ENCODE data around the gene PTPRM. TPM values are rescaled to one million over a fixed set of nuclear protein-coding genes. Genes with fewer than 3 reads are reported as not detected.

The PTPRM gene
- total and polyA plus RNA-seq, 5 donors from 2014 or later, result 1.1 to 4.6 (median 3.6) TPM

GRCh38 chr18:8361941-8362471 is 794.9 kb downstream of the PTPRM start:
- Mint-ChIP-seq H3K4me1 (peaks cover 0 to 2% (median 0%) of the 10 kb centered on the region in 4 donors), H3K27ac (no peak overlapping the region), H3K9me3 (peaks cover 0 to 3% (median 0%) of the 10 kb centered on the region in 7 donors), H3K4me3 (no peak overlapping the region), H3K27me3 (peaks cover 15% of the 10 kb centered on the region), H3K36me3 (no peaks in the 10 kb centered on the region)
- H3K4me1 ChIP-seq (ENCODE audit: control insufficient read depth, insufficient read depth, low read length, poor library complexity, severe bottlenecking), result no peaks in the 10 kb centered on the region
- no peak overlapping the region for H3K27ac ChIP-seq (ENCODE audit: insufficient read depth, low read length, poor library complexity, severe bottlenecking)
- ATAC-seq (ENCODE audit: low read depth in 2 of 2) (no peak), DNase-seq (no peak)
- no peak overlapping the region for H3K4me3 ChIP-seq (ENCODE audit: low read depth, low read length)
- H3K9me3 ChIP-seq (ENCODE audit: control insufficient read depth in 2 of 2, low read length in 2 of 2), result no peaks in the 10 kb centered on the region
- no peaks in the 10 kb centered on the region for H3K27me3 ChIP-seq (ENCODE audit: control insufficient read depth, insufficient read depth, low read length)
- no peaks in the 10 kb centered on the region for H3K36me3 ChIP-seq (ENCODE audit: control insufficient read depth, insufficient read depth, low read length)

GRCh38 chr18:8362863-8363262 is 795.7 kb downstream of the PTPRM start:
- Histone ChIP-seq H3K27ac (ENCODE audit: insufficient read depth, low read length, poor library complexity, severe bottlenecking) (no peak overlapping the region), H3K9me3 (ENCODE audit: control insufficient read depth in 2 of 2, low read length in 2 of 2) (no peaks in the 10 kb centered on the region), H3K27me3 (ENCODE audit: control insufficient read depth, insufficient read depth, low read length) (no peaks in the 10 kb centered on the region), H3K4me3 (ENCODE audit: low read depth, low read length) (no peak overlapping the region), H3K4me1 (ENCODE audit: control insufficient read depth, insufficient read depth, low read length, poor library complexity, severe bottlenecking) (no peaks in the 10 kb centered on the region), H3K36me3 (ENCODE audit: control insufficient read depth, insufficient read depth, low read length) (no peaks in the 10 kb centered on the region)
- peaks cover 0 to 2% (median 0%) of the 10 kb centered on the region in 4 donors for H3K4me1 Mint-ChIP-seq
- no peak overlapping the region for H3K27ac Mint-ChIP-seq
- H3K27me3 Mint-ChIP-seq, result peaks cover 15% of the 10 kb centered on the region
- peaks cover 0 to 3% (median 0%) of the 10 kb centered on the region in 7 donors for H3K9me3 Mint-ChIP-seq
- no peaks in the 10 kb centered on the region for H3K36me3 Mint-ChIP-seq
- no peak for DNase-seq
- no peak overlapping the region for H3K4me3 Mint-ChIP-seq
- no peak for ATAC-seq (ENCODE audit: low read depth in 2 of 2)

- Histone ChIP-seq H3K4me3 (ENCODE audit: low read depth, low read length) (no peak overlapping the region), H3K9me3 (ENCODE audit: control insufficient read depth in 2 of 2, low read length in 2 of 2) (no peaks in the 10 kb centered on the region), H3K4me1 (ENCODE audit: control insufficient read depth, insufficient read depth, low read length, poor library complexity, severe bottlenecking) (no peaks in the 10 kb centered on the region), H3K27me3 (ENCODE audit: control insufficient read depth, insufficient read depth, low read length) (no peaks in the 10 kb centered on the region), H3K27ac (ENCODE audit: insufficient read depth, low read length, poor library complexity, severe bottlenecking) (no peak overlapping the region), H3K36me3 (ENCODE audit: control insufficient read depth, insufficient read depth, low read length) (no peaks in the 10 kb centered on the region)
- H3K27ac Mint-ChIP-seq, result no peak overlapping the region
- H3K4me3 Mint-ChIP-seq, result no peak overlapping the region
- H3K9me3 Mint-ChIP-seq, result peaks cover 0 to 3% (median 0%) of the 10 kb centered on the region in 7 donors
- ATAC-seq (ENCODE audit: low read depth in 2 of 2) (no peak), DNase-seq (no peak)
- H3K4me1 Mint-ChIP-seq, result peaks cover 0 to 2% (median 0%) of the 10 kb centered on the region in 4 donors
- H3K36me3 Mint-ChIP-seq, result no peaks in the 10 kb centered on the region
- H3K27me3 Mint-ChIP-seq, result peaks cover 19% of the 10 kb centered on the region
Observed at GRCh38 chr18:8364385-8364784, 797.3 kb downstream of the PTPRM start.

- Histone ChIP-seq H3K27ac (ENCODE audit: insufficient read depth, low read length, poor library complexity, severe bottlenecking) (no peak overlapping the region), H3K9me3 (ENCODE audit: control insufficient read depth in 2 of 2, low read length in 2 of 2) (no peaks in the 10 kb centered on the region), H3K4me3 (ENCODE audit: low read depth, low read length) (no peak overlapping the region), H3K27me3 (ENCODE audit: control insufficient read depth, insufficient read depth, low read length) (no peaks in the 10 kb centered on the region), H3K4me1 (ENCODE audit: control insufficient read depth, insufficient read depth, low read length, poor library complexity, severe bottlenecking) (no peaks in the 10 kb centered on the region), H3K36me3 (ENCODE audit: control insufficient read depth, insufficient read depth, low read length) (no peaks in the 10 kb centered on the region)
- Mint-ChIP-seq H3K36me3 (no peaks in the 10 kb centered on the region), H3K27ac (no peak overlapping the region), H3K4me3 (no peak overlapping the region), H3K9me3 (peaks cover 0 to 3% (median 0%) of the 10 kb centered on the region in 7 donors), H3K27me3 (peaks cover 19% of the 10 kb centered on the region), H3K4me1 (peaks cover 0 to 2% (median 0%) of the 10 kb centered on the region in 4 donors)
- ATAC-seq (ENCODE audit: low read depth in 2 of 2) (no peak), DNase-seq (no peak)
Observed at GRCh38 chr18:8365006-8365405, 797.9 kb downstream of the PTPRM start.

GRCh38 chr18:8365528-8365927 is 798.4 kb downstream of the PTPRM start:
- Mint-ChIP-seq H3K36me3 (no peaks in the 10 kb centered on the region), H3K27ac (no peak overlapping the region), H3K9me3 (peaks cover 0 to 3% (median 0%) of the 10 kb centered on the region in 7 donors), H3K4me1 (peaks cover 0 to 2% (median 0%) of the 10 kb centered on the region in 4 donors), H3K27me3 (peaks cover 20% of the 10 kb centered on the region), H3K4me3 (no peak overlapping the region)
- DNase-seq (no peak), ATAC-seq (ENCODE audit: low read depth in 2 of 2) (no peak)
- no peaks in the 10 kb centered on the region for H3K4me1 ChIP-seq (ENCODE audit: control insufficient read depth, insufficient read depth, low read length, poor library complexity, severe bottlenecking)
- no peaks in the 10 kb centered on the region for H3K36me3 ChIP-seq (ENCODE audit: control insufficient read depth, insufficient read depth, low read length)
- H3K9me3 ChIP-seq (ENCODE audit: control insufficient read depth in 2 of 2, low read length in 2 of 2), result no peaks in the 10 kb centered on the region
- no peak overlapping the region for H3K4me3 ChIP-seq (ENCODE audit: low read depth, low read length)
- H3K27ac ChIP-seq (ENCODE audit: insufficient read depth, low read length, poor library complexity, severe bottlenecking), result no peak overlapping the region
- no peaks in the 10 kb centered on the region for H3K27me3 ChIP-seq (ENCODE audit: control insufficient read depth, insufficient read depth, low read length)

- Histone ChIP-seq H3K4me1 (ENCODE audit: control insufficient read depth, insufficient read depth, low read length, poor library complexity, severe bottlenecking) (no peaks in the 10 kb centered on the region), H3K27ac (ENCODE audit: insufficient read depth, low read length, poor library complexity, severe bottlenecking) (no peak overlapping the region), H3K36me3 (ENCODE audit: control insufficient read depth, insufficient read depth, low read length) (no peaks in the 10 kb centered on the region), H3K9me3 (ENCODE audit: control insufficient read depth in 2 of 2, low read length in 2 of 2) (no peaks in the 10 kb centered on the region), H3K27me3 (ENCODE audit: control insufficient read depth, insufficient read depth, low read length) (no peaks in the 10 kb centered on the region), H3K4me3 (ENCODE audit: low read depth, low read length) (no peak overlapping the region)
- Mint-ChIP-seq H3K36me3 (no peaks in the 10 kb centered on the region), H3K27ac (no peak overlapping the region), H3K9me3 (peaks cover 0 to 3% (median 0%) of the 10 kb centered on the region in 7 donors), H3K4me1 (peaks cover 0 to 2% (median 0%) of the 10 kb centered on the region in 4 donors), H3K4me3 (no peak overlapping the region), H3K27me3 (peaks cover 24% of the 10 kb centered on the region)
- DNase-seq (no peak), ATAC-seq (ENCODE audit: low read depth in 2 of 2) (no peak)
Observed at GRCh38 chr18:8366070-8366469, 799.0 kb downstream of the PTPRM start.

GRCh38 chr18:8366656-8367055 is 799.5 kb downstream of the PTPRM start:
- H3K27me3 ChIP-seq (ENCODE audit: control insufficient read depth, insufficient read depth, low read length), result no peaks in the 10 kb centered on the region
- ATAC-seq (ENCODE audit: low read depth in 2 of 2), result no peak
- no peak overlapping the region for H3K4me3 ChIP-seq (ENCODE audit: low read depth, low read length)
- Mint-ChIP-seq H3K27ac (no peak overlapping the region), H3K36me3 (no peaks in the 10 kb centered on the region), H3K4me1 (peaks cover 0 to 2% (median 0%) of the 10 kb centered on the region in 4 donors), H3K4me3 (no peak overlapping the region), H3K9me3 (peaks cover 0 to 3% (median 0%) of the 10 kb centered on the region in 7 donors), H3K27me3 (peaks cover 24% of the 10 kb centered on the region)
- H3K27ac ChIP-seq (ENCODE audit: insufficient read depth, low read length, poor library complexity, severe bottlenecking), result no peak overlapping the region
- H3K9me3 ChIP-seq (ENCODE audit: control insufficient read depth in 2 of 2, low read length in 2 of 2), result no peaks in the 10 kb centered on the region
- no peak for DNase-seq
- no peaks in the 10 kb centered on the region for H3K4me1 ChIP-seq (ENCODE audit: control insufficient read depth, insufficient read depth, low read length, poor library complexity, severe bottlenecking)
- H3K36me3 ChIP-seq (ENCODE audit: control insufficient read depth, insufficient read depth, low read length), result no peaks in the 10 kb centered on the region
